Body of pancreas (tissue), 4 donors: Measurements from ENCODE around the gene GUCA2A.

Source experiments
- CTCF ChIP-seq, 7 experiments: fragments of 450-650 bp in 4 of 7; fragments of 200-600 bp in 3 of 7; sonication (generic) in 3 of 7; IDR thresholded peaks; one replicate each; pipeline ENCODE4 v1.5.1; 2016 to 2019; ENCODE audit warnings: antibody characterized with exemption in 7 of 7
- POLR2A ChIP-seq, 3 donors: fragments of 450-650 bp; IDR thresholded peaks; one replicate each; pipeline ENCODE4 v1.6.1; 2016; ENCODE audit warnings: antibody characterized with exemption in 3 of 3, mild to moderate bottlenecking in 2 of 3

- TF ChIP-seq CTCF (IDR thresholded peaks at IDR 0.05) (no peak), POLR2A (IDR thresholded peaks at IDR 0.05) (no peak)
Observed at GRCh38 chr1:42144711-42145388, 19.7 kb downstream of the GUCA2A start.
